EH (cell line): ENCODE measurements around the gene NMNAT2.
A peak's percentile ranks its signal among the peaks of the same experiment; 100 is the strongest.
"Not testable (repeated sequence)": the region's sequence is repeated elsewhere in the genome, so short reads cannot be mapped to it uniquely, and the experiment has no call there.

Experiments
- DNase-seq: peaks from one replicate; pipeline ENCODE4 v3.0.0-alpha.2; 2015; ENCODE audit warnings: low read depth

NMNAT2 gene

GRCh38 chr1:183285256-183285655 is 132.9 kb downstream of the NMNAT2 start:
- no peak for DNase-seq

DNA sequence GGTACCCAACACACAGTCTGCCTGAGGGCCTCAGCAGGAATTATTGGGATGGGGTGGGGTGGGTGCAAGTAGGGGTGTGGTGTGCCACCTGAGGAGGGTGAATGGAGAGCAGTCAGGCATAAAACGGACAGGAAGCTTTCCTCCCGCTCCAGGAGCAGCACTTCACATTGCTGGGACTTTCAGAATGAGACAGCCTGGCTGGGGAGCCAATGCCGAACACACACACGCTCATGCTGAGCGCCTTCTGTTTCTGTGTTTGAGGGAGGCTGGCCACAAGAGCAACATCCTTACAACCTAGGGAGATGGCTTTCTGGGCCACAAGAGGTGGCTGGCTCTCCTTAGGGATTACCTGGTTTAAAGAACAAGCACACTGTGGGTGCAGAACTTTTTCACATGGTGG is 134.1 kb downstream of the NMNAT2 start:
- DNase-seq = no peak

DNA sequence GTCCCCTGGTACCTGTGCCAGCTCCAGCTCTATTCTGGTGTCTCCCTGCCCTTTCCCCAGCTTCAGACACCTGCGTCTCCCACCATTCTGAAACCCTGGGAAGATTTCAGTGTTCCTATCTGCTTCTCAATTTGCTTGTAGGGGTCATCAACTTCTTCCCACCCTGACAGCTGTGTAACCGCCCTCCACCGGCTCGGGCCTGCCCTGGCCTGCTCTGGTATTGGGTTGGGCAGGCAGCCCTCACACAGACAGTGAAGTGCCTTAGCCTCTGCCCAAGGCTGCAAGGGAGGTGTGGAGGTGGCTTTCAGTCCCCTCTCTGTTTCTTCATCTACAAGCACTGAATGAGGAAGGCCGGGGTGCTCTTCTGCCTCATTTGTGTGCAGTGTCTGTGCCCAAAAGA is 134.9 kb downstream of the NMNAT2 start:
- no peak for DNase-seq

- no peak for DNase-seq
Observed at GRCh38 chr1:183282101-183282855, 135.9 kb downstream of the NMNAT2 start.

- peak; percentile 95 for DNase-seq
Observed at GRCh38 chr1:183281553-183282091, 136.6 kb downstream of the NMNAT2 start.

DNA sequence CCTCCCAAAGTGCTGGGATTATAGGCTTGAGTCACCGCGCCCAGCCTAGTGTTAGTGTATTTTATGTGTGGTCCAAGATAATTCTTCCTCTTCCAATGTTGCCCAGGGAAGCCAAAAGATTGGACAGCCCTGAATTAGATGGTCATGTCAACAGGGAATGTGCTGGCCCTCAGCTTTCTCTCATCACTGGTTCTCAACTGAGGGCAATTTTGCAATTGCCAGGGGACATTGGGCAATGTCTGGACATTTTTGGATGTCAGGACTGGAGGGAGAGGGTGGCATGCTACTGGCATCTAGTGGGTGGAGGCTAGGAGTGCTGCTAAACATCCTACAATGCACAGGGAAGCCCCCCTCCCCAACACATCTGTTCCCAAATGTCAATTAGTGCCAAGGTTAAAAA is 137.1 kb downstream of the NMNAT2 start:
- peak; percentile 83 for DNase-seq

DNA sequence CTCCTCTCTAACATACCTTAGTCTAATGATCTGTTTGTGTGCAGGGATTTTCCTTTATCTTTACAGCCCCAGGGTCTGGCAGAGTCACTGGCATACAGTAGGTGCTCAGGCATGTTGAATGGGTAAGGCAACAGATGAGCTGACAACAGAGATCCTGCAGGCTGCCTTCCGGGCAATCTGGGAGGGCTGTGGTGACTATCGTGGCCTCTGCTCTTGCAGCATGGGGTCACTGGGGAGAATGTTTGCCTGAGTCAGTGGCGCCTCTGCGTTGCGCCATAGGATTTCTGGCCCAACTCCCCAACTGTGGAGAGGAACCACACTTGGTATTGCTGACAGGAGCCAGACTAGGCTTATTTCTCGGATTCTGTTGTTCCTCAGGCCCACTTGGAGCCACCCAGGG is 138.3 kb downstream of the NMNAT2 start:
- peak; percentile 96 for DNase-seq

GRCh38 chr1:183278739-183279591 is 139.2 kb downstream of the NMNAT2 start:
- DNase-seq = peak; percentile 98

- DNase-seq = peak; percentile 90
Observed at GRCh38 chr1:183277821-183278738, 140.1 kb downstream of the NMNAT2 start.

GRCh38 chr1:183276386-183277080 is 141.6 kb downstream of the NMNAT2 start:
- peak; percentile 85 for DNase-seq

DNA sequence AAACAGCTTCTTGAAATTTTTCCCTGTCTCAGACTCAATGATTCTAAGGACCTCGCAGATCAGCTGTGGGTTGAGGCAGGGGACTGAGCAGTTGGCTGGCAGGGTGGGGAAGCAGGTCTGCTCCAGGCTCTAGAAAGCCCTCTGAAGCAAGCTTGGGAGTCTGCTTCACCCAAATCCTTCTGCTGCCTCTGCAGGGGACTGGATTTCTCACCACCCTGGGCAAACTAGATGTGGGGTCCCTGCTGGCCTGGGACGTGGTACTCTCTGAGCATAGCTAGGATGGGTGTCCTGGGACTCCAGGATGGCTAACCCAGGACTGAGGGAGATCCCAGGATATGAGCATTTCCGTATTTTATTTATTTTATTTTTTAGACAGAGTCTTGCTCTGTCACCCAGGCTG is 142.9 kb downstream of the NMNAT2 start:
- DNase-seq = no peak

DNA sequence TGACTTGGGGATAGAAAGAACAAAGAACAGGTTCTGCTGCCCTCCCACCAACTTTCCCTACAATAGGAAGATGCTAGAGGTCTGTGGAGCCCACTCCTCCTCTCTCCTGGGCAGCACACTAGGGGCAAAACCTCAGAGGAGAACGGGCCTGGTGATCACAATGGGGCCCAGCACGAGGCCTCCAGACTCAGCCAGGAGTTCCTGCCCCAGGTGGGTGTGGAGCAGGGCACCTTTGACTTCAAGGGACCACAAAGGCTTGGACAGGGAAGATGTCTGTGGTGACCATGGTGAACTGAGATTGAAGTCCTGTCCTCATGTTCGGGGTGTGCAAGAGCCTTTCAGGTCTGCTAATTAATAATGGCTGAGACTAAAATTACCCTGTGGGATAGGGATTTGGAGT is 143.3 kb downstream of the NMNAT2 start:
- DNase-seq = no peak

- DNase-seq = not testable (repeated sequence)
Observed at GRCh38 chr1:183273984-183274383, 144.2 kb downstream of the NMNAT2 start.

GRCh38 chr1:183273300-183273699 is 144.9 kb downstream of the NMNAT2 start:
- DNase-seq = peak; percentile 69

DNA sequence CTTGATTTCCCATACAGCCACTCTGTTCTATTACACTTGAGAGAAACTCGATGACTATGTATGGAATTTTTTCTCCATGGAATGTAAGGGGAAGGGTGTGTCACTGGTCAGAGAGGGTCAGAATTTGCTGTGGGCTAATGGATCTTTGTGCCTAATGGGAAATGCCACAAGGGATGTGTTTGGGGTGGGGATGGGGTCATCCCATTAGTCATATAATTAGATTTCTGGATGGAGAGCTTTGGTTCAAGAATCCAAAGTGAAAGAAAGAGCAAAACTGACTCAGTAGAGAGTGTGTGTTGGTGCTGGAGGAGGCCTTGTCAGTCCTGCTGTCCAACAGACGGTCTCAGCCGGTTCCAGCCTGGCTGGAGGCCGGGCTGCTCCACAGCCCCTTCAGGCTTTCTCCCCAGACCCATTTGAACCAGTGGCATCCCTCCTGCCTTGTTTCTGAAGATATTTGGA is 145.8 kb downstream of the NMNAT2 start:
- DNase-seq = peak; percentile 100

DNA sequence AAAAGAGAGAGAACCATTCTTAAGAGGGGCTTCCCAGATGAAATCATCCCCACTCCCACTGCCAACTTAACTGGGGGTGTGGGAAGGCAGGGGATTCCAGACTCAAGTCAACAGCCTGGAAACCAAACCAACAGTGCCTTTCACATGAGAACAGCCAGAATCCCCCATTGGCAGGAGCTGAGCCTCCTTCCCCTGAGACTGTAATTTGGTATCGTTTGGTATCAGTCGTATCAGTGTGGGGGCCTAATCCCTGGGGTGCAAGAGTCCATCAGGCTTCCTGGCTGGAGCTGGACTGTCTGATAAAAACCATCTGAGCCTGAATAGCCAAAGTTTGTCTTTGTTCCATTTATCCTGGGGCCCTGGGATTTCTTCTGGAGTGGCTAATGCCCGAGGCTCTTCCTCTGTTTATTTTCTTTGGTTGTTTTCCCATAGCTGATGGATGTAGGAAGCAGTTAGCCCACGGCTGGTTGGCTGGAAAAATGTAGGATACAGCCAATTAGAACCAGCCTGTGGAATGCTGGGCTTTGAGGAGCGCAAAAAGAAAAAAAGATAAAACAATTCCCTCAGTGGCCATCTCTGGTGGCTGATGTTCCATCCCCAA is 147.5 kb downstream of the NMNAT2 start:
- DNase-seq = peak; percentile 99

GRCh38 chr1:183267646-183268431 is 150.3 kb downstream of the NMNAT2 start:
- DNase-seq = peak; percentile 97

- no peak for DNase-seq
Observed at GRCh38 chr1:183263886-183264602, 154.1 kb downstream of the NMNAT2 start.

DNA sequence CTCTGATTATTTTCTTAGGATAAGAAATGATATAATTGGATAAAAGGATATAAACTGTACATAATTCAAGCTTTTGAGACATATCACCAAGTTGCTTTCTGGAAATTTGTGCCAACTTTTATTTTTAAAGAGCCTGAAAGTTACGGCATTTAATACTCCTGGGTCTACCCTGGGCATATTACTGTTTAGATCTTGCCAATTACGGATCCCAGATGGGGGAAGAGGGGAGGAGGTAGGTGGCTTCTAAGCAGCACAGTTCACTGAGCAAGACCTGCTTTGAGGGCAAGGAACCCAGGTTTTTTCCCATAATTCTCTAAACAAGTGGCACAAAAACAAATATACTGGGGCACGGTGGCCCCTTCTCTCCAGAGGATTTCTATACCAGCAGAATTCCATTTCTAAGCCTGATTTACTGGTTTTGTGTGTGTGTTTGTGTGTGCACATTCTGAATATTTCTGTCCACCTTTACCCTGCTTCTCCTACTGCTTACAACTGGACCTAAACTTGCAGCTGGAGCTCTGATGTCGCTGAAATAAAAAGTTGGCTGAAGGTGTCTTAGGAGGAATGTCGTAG is 155.5 kb downstream of the NMNAT2 start:
- no peak for DNase-seq
